Stimulated activated CD8-positive, alpha-beta memory T cell treated with anti-CD3 and anti-CD28 coated beads, Interleukin-15, amount 100 ng/mL, for 1 hour (primary cell): ENCODE data around the gene CFAP97.
A peak's percentile ranks its signal among the peaks of the same experiment; 100 is the strongest.
"Not testable (repeated sequence)": the region's sequence is repeated elsewhere in the genome, so short reads cannot be mapped to it uniquely, and the experiment has no call there.

Experiments
- DNase-seq: peaks from one replicate; pipeline ENCODE4 v3.0.0-alpha.2; 2020; ENCODE audit warnings: low read depth

CFAP97 gene

GRCh38 chr4:185203486-185204237 lies at the start of gene CFAP97:
CFAP97 (minus strand) TSS chr4:185204000; CDS start chr4:185191196, 12,804 bp downstream.
- DNase-seq = peak; percentile 41

GRCh38 chr4:185249105-185249504 lies 45.3 kb upstream of the CFAP97 start:
- no peak for DNase-seq

- DNase-seq = no peak
These were observed 44.7 kb upstream of the CFAP97 start for GRCh38 chr4:185248393-185249039.

GRCh38 chr4:185247151-185247550 lies 43.4 kb upstream of the CFAP97 start:
- no peak for DNase-seq

GRCh38 chr4:185246453-185246852 lies 42.7 kb upstream of the CFAP97 start:
- no peak for DNase-seq

GRCh38 chr4:185244763-185245162 lies 41.0 kb upstream of the CFAP97 start:
- no peak for DNase-seq

GRCh38 chr4:185243879-185244278 lies 40.1 kb upstream of the CFAP97 start:
- DNase-seq = no peak

GRCh38 chr4:185242749-185243533 lies 39.1 kb upstream of the CFAP97 start:
- DNase-seq = no peak

- DNase-seq = not testable (repeated sequence)
These were observed 36.7 kb upstream of the CFAP97 start for GRCh38 chr4:185240486-185240885.

GRCh38 chr4:185238750-185239149 lies 35.0 kb upstream of the CFAP97 start:
- no peak for DNase-seq

- no peak for DNase-seq
These were observed 34.4 kb upstream of the CFAP97 start for GRCh38 chr4:185238215-185238681.

GRCh38 chr4:185237175-185237574 lies 33.4 kb upstream of the CFAP97 start:
- DNase-seq = no peak

GRCh38 chr4:185235843-185236503 lies 32.2 kb upstream of the CFAP97 start:
- no peak for DNase-seq

- no peak for DNase-seq
These were observed 31.5 kb upstream of the CFAP97 start for GRCh38 chr4:185235119-185235842.

- DNase-seq = no peak
These were observed 28.6 kb upstream of the CFAP97 start for GRCh38 chr4:185232370-185232769.

GRCh38 chr4:185229021-185229818 lies 25.4 kb upstream of the CFAP97 start:
- no peak for DNase-seq

- DNase-seq = no peak
These were observed 24.0 kb upstream of the CFAP97 start for GRCh38 chr4:185227713-185228278.

GRCh38 chr4:185227131-185227551 lies 23.3 kb upstream of the CFAP97 start:
- DNase-seq = no peak

GRCh38 chr4:185225940-185226339 lies 22.1 kb upstream of the CFAP97 start:
- DNase-seq = no peak

GRCh38 chr4:185224597-185224996 lies 20.8 kb upstream of the CFAP97 start:
- DNase-seq = no peak
